Mesenchymal stem cell (in vitro differentiated cells and primary cell): ENCODE data around the gene TTLL8.
A peak's percentile ranks its signal among the peaks of the same experiment; 100 is the strongest.

Experiments used
- DNase-seq: peaks from one replicate; pipeline ENCODE4 v3.0.0-alpha.2; 2013
- H2AFZ ChIP-seq: one replicate; pipeline ENCODE4 v1.6.1; 2013; ENCODE audit warnings: low read depth, mild to moderate bottlenecking, control low read depth, inconsistent platforms, low read length, moderate library complexity
- H2AK5ac ChIP-seq: 2 replicates; pipeline ENCODE4 v1.6.1; 2013; ENCODE audit warnings: low read length, moderate library complexity, mild to moderate bottlenecking, inconsistent platforms; ENCODE audit not compliant: severe bottlenecking
- H2BK120ac ChIP-seq: one replicate; pipeline ENCODE4 v1.6.1; 2013; ENCODE audit warnings: low read depth, mild to moderate bottlenecking, inconsistent platforms, low read length, moderate library complexity
- H2BK12ac ChIP-seq, 2 experiments: one replicate each; pipeline ENCODE4 v1.6.1; 2013; ENCODE audit warnings: inconsistent platforms in 2 of 2, low read length in 2 of 2, mild to moderate bottlenecking in 2 of 2, moderate library complexity in 2 of 2, control low read depth in 1 of 2
- H2BK15ac ChIP-seq: one replicate; pipeline ENCODE4 v1.6.1; 2013; ENCODE audit warnings: mild to moderate bottlenecking, low read depth, inconsistent platforms; ENCODE audit not compliant: poor library complexity, severe bottlenecking
- H2BK5ac ChIP-seq: 2 replicates; pipeline ENCODE4 v1.6.1; 2013; ENCODE audit warnings: low read depth, mild to moderate bottlenecking, low read length, control low read depth, inconsistent platforms; ENCODE audit not compliant: poor library complexity, severe bottlenecking
- H3K14ac ChIP-seq, 2 experiments: one replicate each; pipeline ENCODE4 v1.6.1; 2013; ENCODE audit warnings: inconsistent platforms in 2 of 2, low read length in 2 of 2, control low read depth in 1 of 2, mild to moderate bottlenecking in 1 of 2, moderate library complexity in 1 of 2
- H3K18ac ChIP-seq, 2 experiments: one replicate each; pipeline ENCODE4 v1.6.1; 2013; ENCODE audit warnings: inconsistent platforms in 2 of 2, low read length in 2 of 2, control low read depth in 1 of 2, low read depth in 1 of 2, mild to moderate bottlenecking in 1 of 2
- H3K23ac ChIP-seq, 2 experiments: one replicate each; pipeline ENCODE4 v1.6.1; 2013; ENCODE audit warnings: inconsistent platforms in 2 of 2, low read length in 2 of 2, mild to moderate bottlenecking in 2 of 2, moderate library complexity in 2 of 2, control low read depth in 1 of 2
- H3K27ac ChIP-seq: 2 replicates; pipeline ENCODE4 v1.5.1; 2013; ENCODE audit warnings: mild to moderate bottlenecking, moderate library complexity, low read length, control low read depth, inconsistent platforms; ENCODE audit not compliant: poor library complexity, severe bottlenecking
- H3K27me3 ChIP-seq, 2 experiments: 2 replicates each; pipeline versions ENCODE4 v1.6.1 to v1.7.0; 2013; ENCODE audit warnings: low read length in 2 of 2, mild to moderate bottlenecking in 2 of 2, moderate library complexity in 2 of 2, control low read depth in 1 of 2, inconsistent platforms in 1 of 2; ENCODE audit not compliant: control insufficient read depth in 1 of 2, insufficient read depth in 1 of 2
- H3K36me3 ChIP-seq, 2 experiments: 2 replicates each; pipeline versions ENCODE4 v1.6.1 to v1.7.0; 2013; ENCODE audit warnings: low read length in 2 of 2, control low read depth in 1 of 2, inconsistent platforms in 1 of 2, low read depth in 1 of 2, mild to moderate bottlenecking in 1 of 2; ENCODE audit not compliant: insufficient read depth in 2 of 2, control insufficient read depth in 1 of 2
- H3K4ac ChIP-seq, 2 experiments: one replicate each; pipeline ENCODE4 v1.6.1; 2013; ENCODE audit warnings: inconsistent platforms in 2 of 2, low read length in 2 of 2, mild to moderate bottlenecking in 2 of 2, moderate library complexity in 2 of 2, control low read depth in 1 of 2, low read depth in 1 of 2
- H3K4me1 ChIP-seq: 2 replicates; pipeline ENCODE4 v1.6.1; 2013; ENCODE audit warnings: low read depth, low read length, control low read depth; ENCODE audit not compliant: control insufficient read depth, insufficient read depth
- H3K4me2 ChIP-seq: 2 replicates; pipeline ENCODE4 v1.6.1; 2013; ENCODE audit warnings: low read length, mild to moderate bottlenecking, inconsistent platforms; ENCODE audit not compliant: poor library complexity, severe bottlenecking
- H3K4me3 ChIP-seq, 2 experiments: 2 replicates each; pipeline versions ENCODE4 v1.5.1 to v1.7.0; 2013; ENCODE audit warnings: low read length in 2 of 2, mild to moderate bottlenecking in 2 of 2, control low read depth in 1 of 2, low read depth in 1 of 2; ENCODE audit not compliant: insufficient read depth in 1 of 2
- H3K79me1 ChIP-seq: replicated peaks from 2 replicates; pipeline ENCODE4 v1.6.1; 2013; ENCODE audit warnings: mild to moderate bottlenecking, control low read depth, low read length, inconsistent platforms; ENCODE audit not compliant: poor library complexity, severe bottlenecking
- H3K9ac ChIP-seq: 2 replicates; pipeline ENCODE4 v1.7.0; 2013; ENCODE audit warnings: mild to moderate bottlenecking, low read length, moderate library complexity
- H3K9me3 ChIP-seq: 2 replicates; pipeline ENCODE4 v1.7.0; 2013; ENCODE audit warnings: mild to moderate bottlenecking, low read length; ENCODE audit not compliant: control insufficient read depth
- H4K8ac ChIP-seq: one replicate; pipeline ENCODE4 v1.6.1; 2013; ENCODE audit warnings: inconsistent platforms, mild to moderate bottlenecking, low read length, moderate library complexity
- H4K91ac ChIP-seq: one replicate; pipeline ENCODE4 v1.6.1; 2013; ENCODE audit warnings: mild to moderate bottlenecking, low read length, inconsistent platforms
- WGBS: methylation state at CpG from one replicate; pipeline ENCODE4 v1.1.7; 2013; ENCODE audit warnings: mixed read lengths; 5-methylcytosine and 5-hydroxymethylcytosine counted together

Gene TTLL8

GRCh38 chr22:50070366-50070765 lies 12.3 kb upstream of the TTLL8 start:
- H2AK5ac ChIP-seq = no peak overlapping the region
- no peak overlapping the region for H3K4me2 ChIP-seq
- WGBS = 90% methylated on average over 8 of the region's 8 CpGs
- no peak overlapping the region for H3K18ac ChIP-seq
- peak overlapping the region in 1 of 2 experiments; percentile 61 for H3K14ac ChIP-seq
- no peak overlapping the region for H3K9ac ChIP-seq
- H2BK15ac ChIP-seq = no peak overlapping the region
- H2BK120ac ChIP-seq = no peak overlapping the region
- no peak overlapping the region for H3K27ac ChIP-seq
- DNase-seq = no peak
- H4K8ac ChIP-seq = peak overlapping the region; percentile 69
- no peak overlapping the region for H2BK5ac ChIP-seq
- no peak overlapping the region for H3K23ac ChIP-seq
- H3K9me3 ChIP-seq = no peaks in the 10 kb centered on the region
- H3K4me1 ChIP-seq = no peaks in the 10 kb centered on the region
- no peak overlapping the region for H3K4me3 ChIP-seq
- no peak overlapping the region for H3K4ac ChIP-seq
- no peaks in the 10 kb centered on the region for H3K36me3 ChIP-seq
- H3K27me3 ChIP-seq = peaks cover 6 to 20% of the 10 kb centered on the region in 2 experiments
- no peak overlapping the region for H2AFZ ChIP-seq
- no peaks in the 10 kb centered on the region for H3K79me1 ChIP-seq
- no peak overlapping the region for H4K91ac ChIP-seq
- H2BK12ac ChIP-seq = no peak overlapping the region

GRCh38 chr22:50068096-50068495 lies 10.0 kb upstream of the TTLL8 start:
- Histone ChIP-seq H2AK5ac (no peak overlapping the region), H3K27me3 (peaks cover 12 to 17% of the 10 kb centered on the region in 2 experiments), H4K91ac (no peak overlapping the region), H3K36me3 (no peaks in the 10 kb centered on the region), H2AFZ (no peak overlapping the region), H2BK120ac (no peak overlapping the region), H4K8ac (no peak overlapping the region), H3K14ac (peak overlapping the region in 1 of 2 experiments; percentile 39), H3K4me3 (no peak overlapping the region), H3K27ac (no peak overlapping the region), H2BK15ac (no peak overlapping the region), H3K79me1 (no peaks in the 10 kb centered on the region), H3K18ac (no peak overlapping the region), H3K4me2 (no peak overlapping the region), H3K23ac (no peak overlapping the region), H3K9ac (no peak overlapping the region), H3K4me1 (peaks cover 2% of the 10 kb centered on the region), H2BK5ac (no peak overlapping the region), H3K4ac (no peak overlapping the region), H2BK12ac (no peak overlapping the region), H3K9me3 (no peaks in the 10 kb centered on the region)
- 85% methylated on average over 11 of the region's 11 CpGs for WGBS
- no peak for DNase-seq

- Histone ChIP-seq H4K91ac (no peak overlapping the region), H3K36me3 (no peaks in the 10 kb centered on the region), H2BK120ac (no peak overlapping the region), H3K18ac (no peak overlapping the region), H3K4me1 (peaks cover 2% of the 10 kb centered on the region), H3K27me3 (peaks cover 12 to 19% of the 10 kb centered on the region in 2 experiments), H2AK5ac (no peak overlapping the region), H3K14ac (no peak overlapping the region), H2AFZ (no peak overlapping the region), H2BK5ac (no peak overlapping the region), H3K27ac (no peak overlapping the region), H3K23ac (no peak overlapping the region), H3K4me2 (no peak overlapping the region), H2BK15ac (no peak overlapping the region), H3K9ac (no peak overlapping the region), H3K4me3 (no peak overlapping the region), H2BK12ac (no peak overlapping the region), H3K79me1 (no peaks in the 10 kb centered on the region), H3K4ac (no peak overlapping the region), H4K8ac (peak overlapping the region; percentile 28), H3K9me3 (no peaks in the 10 kb centered on the region)
- 87% methylated on average over 6 of the region's 8 CpGs for WGBS
- DNase-seq = no peak
These were observed 9.1 kb upstream of the TTLL8 start for GRCh38 chr22:50067244-50067643.

GRCh38 chr22:50064453-50064852 lies 6.4 kb upstream of the TTLL8 start:
- no peak overlapping the region for H3K4me2 ChIP-seq

More at GRCh38 chr22:50064453-50064852, 6.4 kb upstream of the TTLL8 start:
- H3K23ac ChIP-seq = no peak overlapping the region
- no peaks in the 10 kb centered on the region for H3K79me1 ChIP-seq
- H2AFZ ChIP-seq = no peak overlapping the region
- H3K4ac ChIP-seq = no peak overlapping the region
- 85% methylated on average over 17 of the region's 18 CpGs for WGBS
- no peak overlapping the region for H3K4me3 ChIP-seq
- no peak overlapping the region for H2AK5ac ChIP-seq
- H2BK5ac ChIP-seq = no peak overlapping the region
- no peak overlapping the region for H3K18ac ChIP-seq
- no peaks in the 10 kb centered on the region for H3K36me3 ChIP-seq
- DNase-seq = no peak
- no peak overlapping the region for H2BK15ac ChIP-seq
- peaks cover 32 to 35% of the 10 kb centered on the region in 2 experiments for H3K27me3 ChIP-seq
- H4K91ac ChIP-seq = no peak overlapping the region
- H4K8ac ChIP-seq = no peak overlapping the region
- no peaks in the 10 kb centered on the region for H3K9me3 ChIP-seq
- no peak overlapping the region for H2BK12ac ChIP-seq
- no peak overlapping the region for H2BK120ac ChIP-seq
- no peak overlapping the region for H3K9ac ChIP-seq
- peaks cover 4% of the 10 kb centered on the region for H3K4me1 ChIP-seq
- H3K27ac ChIP-seq = no peak overlapping the region
- H3K14ac ChIP-seq = no peak overlapping the region
